ENCODE data around the gene ACTR2.
A peak's percentile ranks its signal among the peaks of the same experiment; 100 is the strongest.

DNA sequence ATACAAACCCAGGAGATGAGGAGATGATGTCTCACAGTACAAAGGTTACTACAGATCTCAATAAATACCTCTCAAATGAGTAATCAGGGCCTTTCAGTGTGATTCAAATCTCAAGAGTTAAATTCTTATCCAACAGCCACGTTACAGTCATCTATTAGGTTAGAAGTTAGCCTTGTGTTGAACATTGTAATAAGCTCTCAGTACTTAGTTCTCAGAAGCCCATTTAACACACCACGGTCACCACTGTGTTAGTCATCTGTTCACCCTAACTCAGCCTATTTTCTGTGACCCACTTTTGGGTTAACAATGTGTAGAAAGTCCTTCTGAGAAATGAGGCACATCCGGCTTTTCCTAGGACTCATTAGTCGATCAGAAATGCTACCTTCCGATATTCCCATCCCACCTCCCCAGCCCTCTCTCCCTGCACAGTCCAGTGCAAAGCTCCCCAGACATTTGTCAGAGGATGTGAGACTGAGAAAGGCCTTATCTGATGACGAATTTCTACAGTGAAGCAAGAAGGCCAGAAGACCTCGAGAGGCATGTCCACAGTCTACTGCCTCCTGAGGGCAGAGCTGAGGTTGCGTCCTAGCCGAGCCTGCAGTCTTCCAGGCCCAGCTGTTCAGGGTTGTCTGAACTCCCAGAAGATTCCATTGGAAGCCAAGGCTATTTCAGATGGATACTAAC, 92.6 kb downstream of the ACTR2 start:
- TF ChIP-seq, protein P1, sequence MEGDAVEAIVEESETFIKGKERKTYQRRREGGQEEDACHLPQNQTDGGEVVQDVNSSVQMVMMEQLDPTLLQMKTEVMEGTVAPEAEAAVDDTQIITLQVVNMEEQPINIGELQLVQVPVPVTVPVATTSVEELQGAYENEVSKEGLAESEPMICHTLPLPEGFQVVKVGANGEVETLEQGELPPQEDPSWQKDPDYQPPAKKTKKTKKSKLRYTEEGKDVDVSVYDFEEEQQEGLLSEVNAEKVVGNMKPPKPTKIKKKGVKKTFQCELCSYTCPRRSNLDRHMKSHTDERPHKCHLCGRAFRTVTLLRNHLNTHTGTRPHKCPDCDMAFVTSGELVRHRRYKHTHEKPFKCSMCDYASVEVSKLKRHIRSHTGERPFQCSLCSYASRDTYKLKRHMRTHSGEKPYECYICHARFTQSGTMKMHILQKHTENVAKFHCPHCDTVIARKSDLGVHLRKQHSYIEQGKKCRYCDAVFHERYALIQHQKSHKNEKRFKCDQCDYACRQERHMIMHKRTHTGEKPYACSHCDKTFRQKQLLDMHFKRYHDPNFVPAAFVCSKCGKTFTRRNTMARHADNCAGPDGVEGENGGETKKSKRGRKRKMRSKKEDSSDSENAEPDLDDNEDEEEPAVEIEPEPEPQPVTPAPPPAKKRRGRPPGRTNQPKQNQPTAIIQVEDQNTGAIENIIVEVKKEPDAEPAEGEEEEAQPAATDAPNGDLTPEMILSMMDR (IDR thresholded peaks at IDR 0.05) = peak in 2 of 5 experiments; percentile 9 to 20
- no peak for TF ChIP-seq POLR2A (IDR thresholded peaks at IDR 0.05)

Data from tibial nerve (tissue), 3 donors.